ENCODE measurements around the gene SORCS2. TPM values are rescaled to one million over a fixed set of nuclear protein-coding genes. Genes with fewer than 3 reads are reported as not detected.

Gene SORCS2
- polyA plus RNA-seq, 1 donor from 2014 or later: 1.0 TPM

DNA sequence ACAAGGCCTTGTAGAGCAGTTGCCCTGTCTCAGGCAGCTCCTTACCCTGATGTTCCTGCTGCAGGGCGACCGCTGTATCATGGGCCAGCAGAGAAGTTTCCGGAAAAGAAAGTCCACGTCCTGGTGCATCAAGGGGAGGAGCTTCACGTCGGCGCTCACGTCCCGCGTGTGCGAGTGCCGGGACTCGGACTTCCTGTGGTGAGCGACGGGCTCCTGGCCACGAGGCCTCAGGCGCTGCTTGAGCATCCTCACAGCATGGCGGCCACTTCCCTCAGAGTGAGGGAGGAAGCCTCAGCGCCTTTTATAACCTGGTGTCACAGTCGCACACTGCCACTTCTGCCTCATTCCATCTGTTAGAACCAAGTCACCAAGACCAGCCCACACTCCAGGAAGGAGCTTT, 521.8 kb downstream of the SORCS2 start:
- H3K27me3 ChIP-seq (ENCODE audit: insufficient read depth, low read depth, low read length): no peaks in the 10 kb centered on the region
- H3K9ac ChIP-seq (ENCODE audit: low read length): no peak overlapping the region
- H3F3A ChIP-seq (ENCODE audit: insufficient read depth, low read length, poor library complexity, severe bottlenecking): no peaks in the 10 kb centered on the region
- no peaks in the 10 kb centered on the region for H3K9me3 ChIP-seq (ENCODE audit: low read length)
- TF ChIP-seq EP300 (conservative IDR thresholded peaks at IDR 0.05; ENCODE audit: poor library complexity, severe bottlenecking) (no peak), MXI1 (conservative IDR thresholded peaks at IDR 0.05; ENCODE audit: poor library complexity, severe bottlenecking) (no peak), RAD21 (conservative IDR thresholded peaks at IDR 0.05) (no peak), TAF1 (IDR thresholded peaks at IDR 0.05; ENCODE audit: low read depth) (no peak), CTCF (IDR thresholded peaks at IDR 0.05; ENCODE audit: poor library complexity, severe bottlenecking) (no peak), EZH2 (IDR thresholded peaks at IDR 0.05; ENCODE audit: borderline replicate concordance, insufficient read depth, low read length, poor library complexity, severe bottlenecking) (no peak), POLR2AphosphoS5 (IDR thresholded peaks at IDR 0.05) (no peak), REST (IDR thresholded peaks at IDR 0.05; ENCODE audit: borderline replicate concordance) (no peak)
- no peak overlapping the region for H3K4me3 ChIP-seq (ENCODE audit: low read length)
- H2AFZ ChIP-seq (ENCODE audit: low read depth, low read length): no peak overlapping the region
- H3K27ac ChIP-seq (ENCODE audit: low read length): no peak overlapping the region
- no peaks in the 10 kb centered on the region for H3K9me2 ChIP-seq (ENCODE audit: insufficient read depth, low read length)
- no peaks in the 10 kb centered on the region for H3K36me3 ChIP-seq (ENCODE audit: insufficient read depth, low read length)
- H3K79me2 ChIP-seq (replicated peaks; ENCODE audit: insufficient read depth, low read length): no peaks in the 10 kb centered on the region
- H3K4me2 ChIP-seq (ENCODE audit: low read length): no peak overlapping the region
- no peaks in the 10 kb centered on the region for H4K20me1 ChIP-seq (ENCODE audit: insufficient read depth)

- H3K4me2 ChIP-seq (ENCODE audit: low read length): no peak overlapping the region
- no peaks in the 10 kb centered on the region for H4K20me1 ChIP-seq (ENCODE audit: insufficient read depth)
- no peak overlapping the region for H3K9ac ChIP-seq (ENCODE audit: low read length)
- no peaks in the 10 kb centered on the region for H3K9me3 ChIP-seq (ENCODE audit: low read length)
- no peaks in the 10 kb centered on the region for H3K27me3 ChIP-seq (ENCODE audit: insufficient read depth, low read depth, low read length)
- no peaks in the 10 kb centered on the region for H3K36me3 ChIP-seq (ENCODE audit: insufficient read depth, low read length)
- H3K79me2 ChIP-seq (replicated peaks; ENCODE audit: insufficient read depth, low read length): no peaks in the 10 kb centered on the region
- H3K27ac ChIP-seq (ENCODE audit: low read length): no peak overlapping the region
- TF ChIP-seq TAF1 (IDR thresholded peaks at IDR 0.05; ENCODE audit: low read depth) (no peak), EZH2 (IDR thresholded peaks at IDR 0.05; ENCODE audit: borderline replicate concordance, insufficient read depth, low read length, poor library complexity, severe bottlenecking) (no peak), SMC3 (conservative IDR thresholded peaks at IDR 0.05; ENCODE audit: poor library complexity) (no peak), MXI1 (conservative IDR thresholded peaks at IDR 0.05; ENCODE audit: poor library complexity, severe bottlenecking) (no peak), RAD21 (conservative IDR thresholded peaks at IDR 0.05) (no peak), CTCF (IDR thresholded peaks at IDR 0.05; ENCODE audit: poor library complexity, severe bottlenecking) (no peak), REST (IDR thresholded peaks at IDR 0.05; ENCODE audit: borderline replicate concordance) (no peak)
- H2AFZ ChIP-seq (ENCODE audit: low read depth, low read length): no peak overlapping the region
- H3K4me3 ChIP-seq (ENCODE audit: low read length): no peak overlapping the region
- H3F3A ChIP-seq (ENCODE audit: insufficient read depth, low read length, poor library complexity, severe bottlenecking): no peaks in the 10 kb centered on the region
- no peaks in the 10 kb centered on the region for H3K9me2 ChIP-seq (ENCODE audit: insufficient read depth, low read length)
Measured at GRCh38 chr4:7714738-7715137, 522.4 kb downstream of the SORCS2 start.

Data from neural cell (in vitro differentiated cells).